Mesenchymal stem cell (in vitro differentiated cells and primary cell): ENCODE data around the gene PRB2.
"Not testable (repeated sequence)": the region's sequence is repeated elsewhere in the genome, so short reads cannot be mapped to it uniquely, and the experiment has no call there.

ENCODE experiments used
- DNase-seq: peaks from one replicate; pipeline ENCODE4 v3.0.0-alpha.2; 2013
- H2AFZ ChIP-seq: one replicate; pipeline ENCODE4 v1.6.1; 2013; ENCODE audit warnings: low read depth, mild to moderate bottlenecking, control low read depth, inconsistent platforms, low read length, moderate library complexity
- H2AK5ac ChIP-seq: 2 replicates; pipeline ENCODE4 v1.6.1; 2013; ENCODE audit warnings: low read length, moderate library complexity, mild to moderate bottlenecking, inconsistent platforms; ENCODE audit not compliant: severe bottlenecking
- H2BK120ac ChIP-seq: one replicate; pipeline ENCODE4 v1.6.1; 2013; ENCODE audit warnings: low read depth, mild to moderate bottlenecking, inconsistent platforms, low read length, moderate library complexity
- H2BK12ac ChIP-seq, 2 experiments: one replicate each; pipeline ENCODE4 v1.6.1; 2013; ENCODE audit warnings: inconsistent platforms in 2 of 2, low read length in 2 of 2, mild to moderate bottlenecking in 2 of 2, moderate library complexity in 2 of 2, control low read depth in 1 of 2
- H2BK15ac ChIP-seq: one replicate; pipeline ENCODE4 v1.6.1; 2013; ENCODE audit warnings: mild to moderate bottlenecking, low read depth, inconsistent platforms; ENCODE audit not compliant: poor library complexity, severe bottlenecking
- H2BK5ac ChIP-seq: 2 replicates; pipeline ENCODE4 v1.6.1; 2013; ENCODE audit warnings: low read depth, mild to moderate bottlenecking, low read length, control low read depth, inconsistent platforms; ENCODE audit not compliant: poor library complexity, severe bottlenecking
- H3K14ac ChIP-seq, 2 experiments: one replicate each; pipeline ENCODE4 v1.6.1; 2013; ENCODE audit warnings: inconsistent platforms in 2 of 2, low read length in 2 of 2, control low read depth in 1 of 2, mild to moderate bottlenecking in 1 of 2, moderate library complexity in 1 of 2
- H3K18ac ChIP-seq, 2 experiments: one replicate each; pipeline ENCODE4 v1.6.1; 2013; ENCODE audit warnings: inconsistent platforms in 2 of 2, low read length in 2 of 2, control low read depth in 1 of 2, low read depth in 1 of 2, mild to moderate bottlenecking in 1 of 2
- H3K23ac ChIP-seq, 2 experiments: one replicate each; pipeline ENCODE4 v1.6.1; 2013; ENCODE audit warnings: inconsistent platforms in 2 of 2, low read length in 2 of 2, mild to moderate bottlenecking in 2 of 2, moderate library complexity in 2 of 2, control low read depth in 1 of 2
- H3K27ac ChIP-seq: 2 replicates; pipeline ENCODE4 v1.5.1; 2013; ENCODE audit warnings: mild to moderate bottlenecking, moderate library complexity, low read length, control low read depth, inconsistent platforms; ENCODE audit not compliant: poor library complexity, severe bottlenecking
- H3K27me3 ChIP-seq, 2 experiments: 2 replicates each; pipeline versions ENCODE4 v1.6.1 to v1.7.0; 2013; ENCODE audit warnings: low read length in 2 of 2, mild to moderate bottlenecking in 2 of 2, moderate library complexity in 2 of 2, control low read depth in 1 of 2, inconsistent platforms in 1 of 2; ENCODE audit not compliant: control insufficient read depth in 1 of 2, insufficient read depth in 1 of 2
- H3K36me3 ChIP-seq, 2 experiments: 2 replicates each; pipeline versions ENCODE4 v1.6.1 to v1.7.0; 2013; ENCODE audit warnings: low read length in 2 of 2, control low read depth in 1 of 2, inconsistent platforms in 1 of 2, low read depth in 1 of 2, mild to moderate bottlenecking in 1 of 2; ENCODE audit not compliant: insufficient read depth in 2 of 2, control insufficient read depth in 1 of 2
- H3K4ac ChIP-seq, 2 experiments: one replicate each; pipeline ENCODE4 v1.6.1; 2013; ENCODE audit warnings: inconsistent platforms in 2 of 2, low read length in 2 of 2, mild to moderate bottlenecking in 2 of 2, moderate library complexity in 2 of 2, control low read depth in 1 of 2, low read depth in 1 of 2
- H3K4me1 ChIP-seq: 2 replicates; pipeline ENCODE4 v1.6.1; 2013; ENCODE audit warnings: low read depth, low read length, control low read depth; ENCODE audit not compliant: control insufficient read depth, insufficient read depth
- H3K4me2 ChIP-seq: 2 replicates; pipeline ENCODE4 v1.6.1; 2013; ENCODE audit warnings: low read length, mild to moderate bottlenecking, inconsistent platforms; ENCODE audit not compliant: poor library complexity, severe bottlenecking
- H3K4me3 ChIP-seq, 2 experiments: 2 replicates each; pipeline versions ENCODE4 v1.5.1 to v1.7.0; 2013; ENCODE audit warnings: low read length in 2 of 2, mild to moderate bottlenecking in 2 of 2, control low read depth in 1 of 2, low read depth in 1 of 2; ENCODE audit not compliant: insufficient read depth in 1 of 2
- H3K79me1 ChIP-seq: replicated peaks from 2 replicates; pipeline ENCODE4 v1.6.1; 2013; ENCODE audit warnings: mild to moderate bottlenecking, control low read depth, low read length, inconsistent platforms; ENCODE audit not compliant: poor library complexity, severe bottlenecking
- H3K9ac ChIP-seq: 2 replicates; pipeline ENCODE4 v1.7.0; 2013; ENCODE audit warnings: mild to moderate bottlenecking, low read length, moderate library complexity
- H3K9me3 ChIP-seq: 2 replicates; pipeline ENCODE4 v1.7.0; 2013; ENCODE audit warnings: mild to moderate bottlenecking, low read length; ENCODE audit not compliant: control insufficient read depth
- H4K8ac ChIP-seq: one replicate; pipeline ENCODE4 v1.6.1; 2013; ENCODE audit warnings: inconsistent platforms, mild to moderate bottlenecking, low read length, moderate library complexity
- H4K91ac ChIP-seq: one replicate; pipeline ENCODE4 v1.6.1; 2013; ENCODE audit warnings: mild to moderate bottlenecking, low read length, inconsistent platforms
- WGBS: methylation state at CpG from one replicate; pipeline ENCODE4 v1.1.7; 2013; ENCODE audit warnings: mixed read lengths; 5-methylcytosine and 5-hydroxymethylcytosine counted together

PRB2 gene

DNA sequence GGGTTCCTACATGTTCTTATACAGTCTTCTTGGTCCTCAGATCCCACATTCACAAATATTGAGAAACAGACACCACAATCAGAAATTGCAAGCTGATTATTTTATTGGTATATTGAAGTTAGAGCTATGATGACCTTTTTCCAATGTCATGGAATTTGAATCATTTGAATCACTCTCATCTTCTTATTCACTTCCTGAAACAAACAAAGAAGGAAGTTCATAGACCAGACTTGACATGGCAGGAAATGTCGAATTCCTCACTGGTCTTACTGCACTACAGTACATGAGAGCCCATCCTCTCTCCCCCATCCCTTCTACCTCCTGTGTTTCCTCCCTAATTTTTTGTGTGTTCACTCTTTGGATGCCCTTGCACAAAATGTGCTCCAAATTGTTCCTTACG is 43.6 kb downstream of the PRB2 start:
- H3K4me1 ChIP-seq, H3K9me3 ChIP-seq, H3K14ac ChIP-seq, H2AFZ ChIP-seq, H2BK12ac ChIP-seq, H4K91ac ChIP-seq, H3K36me3 ChIP-seq, H3K23ac ChIP-seq, H3K4ac ChIP-seq, H3K9ac ChIP-seq, H4K8ac ChIP-seq, H3K27me3 ChIP-seq, H3K79me1 ChIP-seq, DNase-seq, H2AK5ac ChIP-seq, H2BK5ac ChIP-seq, H3K4me2 ChIP-seq, H3K18ac ChIP-seq, H3K27ac ChIP-seq, H3K4me3 ChIP-seq, H2BK120ac ChIP-seq, H2BK15ac ChIP-seq: not testable (repeated sequence)
- 71% methylated on average over 1 of the region's 2 CpGs for WGBS

DNA sequence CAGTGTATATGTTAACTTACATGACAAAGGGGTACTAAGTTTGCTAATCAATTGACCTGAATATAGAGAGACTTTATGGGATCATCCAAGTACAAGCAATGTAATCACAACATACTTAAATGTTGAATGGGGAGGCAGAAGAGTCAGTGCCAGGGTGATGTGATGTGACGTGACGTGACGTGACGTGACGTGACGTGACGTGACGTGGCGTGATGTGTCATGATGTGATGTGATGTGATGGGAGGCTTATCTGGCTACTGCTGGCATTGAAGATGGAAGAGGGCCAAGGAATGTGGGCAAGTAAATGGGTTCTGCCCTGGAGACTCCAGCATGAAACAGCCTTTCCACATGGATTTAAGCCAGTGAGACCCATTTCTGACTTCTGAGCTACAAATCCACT is 46.9 kb downstream of the PRB2 start:
- no peak for DNase-seq
- H2BK5ac ChIP-seq, result no peak overlapping the region
- H4K8ac ChIP-seq, result no peak overlapping the region
- no peak overlapping the region for H3K14ac ChIP-seq
- H3K4me1 ChIP-seq, result no peaks in the 10 kb centered on the region
- no peak overlapping the region for H2BK12ac ChIP-seq
- no peak overlapping the region for H3K4me2 ChIP-seq
- no peak overlapping the region for H3K23ac ChIP-seq
- WGBS, result 92% methylated on average over 9 of the region's 9 CpGs
- no peaks in the 10 kb centered on the region for H3K9me3 ChIP-seq
- H3K27me3 ChIP-seq, result no peaks in the 10 kb centered on the region
- no peak overlapping the region for H3K4ac ChIP-seq
- no peak overlapping the region for H2BK120ac ChIP-seq
- H4K91ac ChIP-seq, result no peak overlapping the region
- no peaks in the 10 kb centered on the region for H3K79me1 ChIP-seq
- no peaks in the 10 kb centered on the region for H3K36me3 ChIP-seq
- no peak overlapping the region for H2BK15ac ChIP-seq
- no peak overlapping the region for H3K4me3 ChIP-seq
- H3K27ac ChIP-seq, result no peak overlapping the region
- H3K9ac ChIP-seq, result no peak overlapping the region
- H3K18ac ChIP-seq, result no peak overlapping the region
- H2AFZ ChIP-seq, result no peak overlapping the region
- no peak overlapping the region for H2AK5ac ChIP-seq

DNA sequence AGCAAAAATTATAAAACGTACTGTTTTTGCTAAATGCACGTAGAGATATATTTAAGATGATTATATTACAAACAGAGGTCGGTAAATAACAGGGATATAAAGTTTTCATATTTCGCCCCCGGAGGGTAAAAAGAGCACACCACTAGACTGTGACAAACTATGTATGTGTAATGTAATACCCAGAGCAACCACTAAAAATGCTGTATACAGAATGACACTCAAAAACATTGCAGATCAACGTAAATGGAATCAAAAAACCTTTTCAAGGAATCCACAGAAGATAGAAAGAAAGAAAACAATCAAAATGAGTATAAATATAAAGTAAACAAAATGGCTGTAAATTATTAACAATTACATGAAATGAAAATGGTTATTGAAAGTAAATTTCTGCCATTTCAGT is 47.6 kb downstream of the PRB2 start:
- no peak overlapping the region for H2AFZ ChIP-seq
- no peak overlapping the region for H2BK15ac ChIP-seq
- no peak overlapping the region for H3K4me2 ChIP-seq
- no peak overlapping the region for H2AK5ac ChIP-seq
- no peaks in the 10 kb centered on the region for H3K27me3 ChIP-seq
- no peaks in the 10 kb centered on the region for H3K9me3 ChIP-seq
- H3K23ac ChIP-seq, result no peak overlapping the region
- no peak overlapping the region for H4K8ac ChIP-seq
- no peak overlapping the region for H3K27ac ChIP-seq
- no peaks in the 10 kb centered on the region for H3K36me3 ChIP-seq
- WGBS, result 79% methylated on average over 3 of the region's 6 CpGs
- no peak overlapping the region for H4K91ac ChIP-seq
- H3K4me3 ChIP-seq, result no peak overlapping the region
- no peak overlapping the region for H2BK120ac ChIP-seq
- no peak overlapping the region for H2BK12ac ChIP-seq
- no peaks in the 10 kb centered on the region for H3K4me1 ChIP-seq
- H3K14ac ChIP-seq, result no peak overlapping the region
- no peaks in the 10 kb centered on the region for H3K79me1 ChIP-seq
- H3K4ac ChIP-seq, result no peak overlapping the region
- H3K18ac ChIP-seq, result no peak overlapping the region
- no peak for DNase-seq
- H3K9ac ChIP-seq, result no peak overlapping the region
- H2BK5ac ChIP-seq, result no peak overlapping the region

- H3K4ac ChIP-seq, result no peak overlapping the region
- DNase-seq, result no peak
- WGBS, result 70% methylated on average over 2 of the region's 2 CpGs
Measured at GRCh38 chr12:11344500-11344899, 50.9 kb downstream of the PRB2 start.

More at GRCh38 chr12:11344500-11344899, 50.9 kb downstream of the PRB2 start:
- Histone ChIP-seq H3K18ac (no peak overlapping the region), H3K4me2 (no peak overlapping the region), H2BK120ac (no peak overlapping the region), H4K91ac (no peak overlapping the region), H3K27ac (no peak overlapping the region), H3K79me1 (no peaks in the 10 kb centered on the region), H2AFZ (no peak overlapping the region), H3K4me1 (no peaks in the 10 kb centered on the region), H2BK12ac (no peak overlapping the region), H2AK5ac (no peak overlapping the region), H2BK15ac (no peak overlapping the region), H3K9ac (no peak overlapping the region), H3K9me3 (no peaks in the 10 kb centered on the region), H3K36me3 (no peaks in the 10 kb centered on the region), H2BK5ac (no peak overlapping the region), H4K8ac (no peak overlapping the region), H3K4me3 (no peak overlapping the region), H3K23ac (no peak overlapping the region), H3K27me3 (no peaks in the 10 kb centered on the region), H3K14ac (no peak overlapping the region)
